Measurements from ENCODE around the gene SLIRP.

SLIRP gene

GRCh38 chr14:77707355-77707723 lies 564 bp upstream of the SLIRP start:
- Histone ChIP-seq H3K27me3 (ENCODE audit: low read depth, low read length) (no peaks in the 10 kb centered on the region), H3K4me3 (ENCODE audit: low read depth in 1 of 2, low read length in 2 of 2) (peak overlapping the region; percentile 81 to 100), H3K4me1 (ENCODE audit: control insufficient read depth in 1 of 2, insufficient read depth in 2 of 2, low read length in 2 of 2) (peaks cover 17 to 34% of the 10 kb centered on the region in 2 donors), H3K9me3 (ENCODE audit: control insufficient read depth in 1 of 2, low read length in 2 of 2) (no peaks in the 10 kb centered on the region), H3K27ac (ENCODE audit: low read length) (peak overlapping the region; percentile 79), H3K36me3 (ENCODE audit: control insufficient read depth in 1 of 2, insufficient read depth in 2 of 2, low read length in 2 of 2) (peaks cover 16 to 38% of the 10 kb centered on the region in 2 donors)

- Histone ChIP-seq H3K4me1 (ENCODE audit: control insufficient read depth in 1 of 2, insufficient read depth in 2 of 2, low read length in 2 of 2) (peaks cover 17 to 34% of the 10 kb centered on the region in 2 donors), H3K4me3 (ENCODE audit: low read depth in 1 of 2, low read length in 2 of 2) (peak overlapping the region; percentile 81 to 100), H3K27ac (ENCODE audit: low read length) (peak overlapping the region; percentile 57), H3K27me3 (ENCODE audit: low read depth, low read length) (no peaks in the 10 kb centered on the region), H3K9me3 (ENCODE audit: control insufficient read depth in 1 of 2, low read length in 2 of 2) (no peaks in the 10 kb centered on the region), H3K36me3 (ENCODE audit: control insufficient read depth in 1 of 2, insufficient read depth in 2 of 2, low read length in 2 of 2) (peaks cover 19 to 31% of the 10 kb centered on the region in 2 donors)
These were observed 846 bp downstream of the SLIRP start for GRCh38 chr14:77708749-77709148.

- Histone ChIP-seq H3K36me3 (ENCODE audit: control insufficient read depth in 1 of 2, insufficient read depth in 2 of 2, low read length in 2 of 2) (peaks cover 13 to 26% of the 10 kb centered on the region in 2 donors), H3K27ac (ENCODE audit: low read length) (no peak overlapping the region), H3K9me3 (ENCODE audit: control insufficient read depth in 1 of 2, low read length in 2 of 2) (no peaks in the 10 kb centered on the region), H3K27me3 (ENCODE audit: low read depth, low read length) (no peaks in the 10 kb centered on the region), H3K4me1 (ENCODE audit: control insufficient read depth in 1 of 2, insufficient read depth in 2 of 2, low read length in 2 of 2) (peaks cover 17 to 34% of the 10 kb centered on the region in 2 donors), H3K4me3 (ENCODE audit: low read depth in 1 of 2, low read length in 2 of 2) (peak overlapping the region; percentile 81 to 100)
These were observed 1.5 kb downstream of the SLIRP start for GRCh38 chr14:77709412-77709811.

- Histone ChIP-seq H3K27ac (ENCODE audit: low read length) (no peak overlapping the region), H3K36me3 (ENCODE audit: control insufficient read depth in 1 of 2, insufficient read depth in 2 of 2, low read length in 2 of 2) (peaks cover 16 to 32% of the 10 kb centered on the region in 2 donors), H3K9me3 (ENCODE audit: control insufficient read depth in 1 of 2, low read length in 2 of 2) (no peaks in the 10 kb centered on the region), H3K4me1 (ENCODE audit: control insufficient read depth in 1 of 2, insufficient read depth in 2 of 2, low read length in 2 of 2) (peaks cover 17 to 34% of the 10 kb centered on the region in 2 donors), H3K4me3 (ENCODE audit: low read depth in 1 of 2, low read length in 2 of 2) (no peak overlapping the region), H3K27me3 (ENCODE audit: low read depth, low read length) (no peaks in the 10 kb centered on the region)
These were observed 2.5 kb downstream of the SLIRP start for GRCh38 chr14:77710364-77710763.

- peaks cover 0 to 2% of the 10 kb centered on the region in 2 donors for H3K4me1 ChIP-seq (ENCODE audit: control insufficient read depth in 1 of 2, insufficient read depth in 2 of 2, low read length in 2 of 2)
- no peak overlapping the region for H3K4me3 ChIP-seq (ENCODE audit: low read depth in 1 of 2, low read length in 2 of 2)
- H3K27ac ChIP-seq (ENCODE audit: low read length) = no peak overlapping the region
- peaks cover 35 to 73% of the 10 kb centered on the region in 2 donors for H3K36me3 ChIP-seq (ENCODE audit: control insufficient read depth in 1 of 2, insufficient read depth in 2 of 2, low read length in 2 of 2)
- H3K27me3 ChIP-seq (ENCODE audit: low read depth, low read length) = no peaks in the 10 kb centered on the region
- no peaks in the 10 kb centered on the region for H3K9me3 ChIP-seq (ENCODE audit: control insufficient read depth in 1 of 2, low read length in 2 of 2)
These were observed 7.0 kb downstream of the SLIRP start for GRCh38 chr14:77714926-77715325.

- Histone ChIP-seq H3K36me3 (ENCODE audit: control insufficient read depth in 1 of 2, insufficient read depth in 2 of 2, low read length in 2 of 2) (peaks cover 48 to 81% of the 10 kb centered on the region in 2 donors), H3K4me1 (ENCODE audit: control insufficient read depth in 1 of 2, insufficient read depth in 2 of 2, low read length in 2 of 2) (no peaks in the 10 kb centered on the region)
These were observed 9.9 kb downstream of the SLIRP start for GRCh38 chr14:77717608-77718305.

GRCh38 chr14:77721437-77721836 lies 13.5 kb downstream of the SLIRP start:
- no peaks in the 10 kb centered on the region for H3K4me1 ChIP-seq (ENCODE audit: control insufficient read depth in 1 of 2, insufficient read depth in 2 of 2, low read length in 2 of 2)
- no peaks in the 10 kb centered on the region for H3K27me3 ChIP-seq (ENCODE audit: low read depth, low read length)
- H3K9me3 ChIP-seq (ENCODE audit: control insufficient read depth in 1 of 2, low read length in 2 of 2) = no peaks in the 10 kb centered on the region
- H3K4me3 ChIP-seq (ENCODE audit: low read depth in 1 of 2, low read length in 2 of 2) = no peak overlapping the region
- H3K27ac ChIP-seq (ENCODE audit: low read length) = no peak overlapping the region
- peaks cover 53 to 90% of the 10 kb centered on the region in 2 donors for H3K36me3 ChIP-seq (ENCODE audit: control insufficient read depth in 1 of 2, insufficient read depth in 2 of 2, low read length in 2 of 2)

More at GRCh38 chr14:77717608-77718305, 9.9 kb downstream of the SLIRP start:
- Histone ChIP-seq H3K9me3 (ENCODE audit: control insufficient read depth in 1 of 2, low read length in 2 of 2) (no peaks in the 10 kb centered on the region), H3K27me3 (ENCODE audit: low read depth, low read length) (no peaks in the 10 kb centered on the region), H3K4me3 (ENCODE audit: low read depth in 1 of 2, low read length in 2 of 2) (no peak overlapping the region), H3K27ac (ENCODE audit: low read length) (no peak overlapping the region)

- H3K4me3 ChIP-seq (ENCODE audit: low read depth in 1 of 2, low read length in 2 of 2) = no peak overlapping the region
- peaks cover 52 to 90% of the 10 kb centered on the region in 2 donors for H3K36me3 ChIP-seq (ENCODE audit: control insufficient read depth in 1 of 2, insufficient read depth in 2 of 2, low read length in 2 of 2)
- no peaks in the 10 kb centered on the region for H3K4me1 ChIP-seq (ENCODE audit: control insufficient read depth in 1 of 2, insufficient read depth in 2 of 2, low read length in 2 of 2)
- no peaks in the 10 kb centered on the region for H3K9me3 ChIP-seq (ENCODE audit: control insufficient read depth in 1 of 2, low read length in 2 of 2)
- no peaks in the 10 kb centered on the region for H3K27me3 ChIP-seq (ENCODE audit: low read depth, low read length)
- H3K27ac ChIP-seq (ENCODE audit: low read length) = no peak overlapping the region
These were observed 14.4 kb downstream of the SLIRP start for GRCh38 chr14:77722301-77722700.

GRCh38 chr14:77730976-77731497 lies 23.1 kb downstream of the SLIRP start:
- Histone ChIP-seq H3K9me3 (ENCODE audit: control insufficient read depth in 1 of 2, low read length in 2 of 2) (no peaks in the 10 kb centered on the region), H3K4me3 (ENCODE audit: low read depth in 1 of 2, low read length in 2 of 2) (no peak overlapping the region), H3K36me3 (ENCODE audit: control insufficient read depth in 1 of 2, insufficient read depth in 2 of 2, low read length in 2 of 2) (peaks cover 63 to 96% of the 10 kb centered on the region in 2 donors), H3K27me3 (ENCODE audit: low read depth, low read length) (no peaks in the 10 kb centered on the region), H3K27ac (ENCODE audit: low read length) (no peak overlapping the region), H3K4me1 (ENCODE audit: control insufficient read depth in 1 of 2, insufficient read depth in 2 of 2, low read length in 2 of 2) (no peaks in the 10 kb centered on the region)

- Histone ChIP-seq H3K4me1 (ENCODE audit: control insufficient read depth in 1 of 2, insufficient read depth in 2 of 2, low read length in 2 of 2) (no peaks in the 10 kb centered on the region), H3K36me3 (ENCODE audit: control insufficient read depth in 1 of 2, insufficient read depth in 2 of 2, low read length in 2 of 2) (peaks cover 32 to 46% of the 10 kb centered on the region in 2 donors), H3K27ac (ENCODE audit: low read length) (no peak overlapping the region)
These were observed 30.8 kb downstream of the SLIRP start for GRCh38 chr14:77738559-77739250.

GRCh38 chr14:77741438-77741837 lies 33.5 kb downstream of the SLIRP start:
- Histone ChIP-seq H3K4me1 (ENCODE audit: control insufficient read depth in 1 of 2, insufficient read depth in 2 of 2, low read length in 2 of 2) (no peaks in the 10 kb centered on the region), H3K4me3 (ENCODE audit: low read depth in 1 of 2, low read length in 2 of 2) (no peak overlapping the region), H3K36me3 (ENCODE audit: control insufficient read depth in 1 of 2, insufficient read depth in 2 of 2, low read length in 2 of 2) (peaks cover 20 to 38% of the 10 kb centered on the region in 2 donors), H3K9me3 (ENCODE audit: control insufficient read depth in 1 of 2, low read length in 2 of 2) (no peaks in the 10 kb centered on the region), H3K27me3 (ENCODE audit: low read depth, low read length) (no peaks in the 10 kb centered on the region), H3K27ac (ENCODE audit: low read length) (no peak overlapping the region)

More at GRCh38 chr14:77738559-77739250, 30.8 kb downstream of the SLIRP start:
- Histone ChIP-seq H3K4me3 (ENCODE audit: low read depth in 1 of 2, low read length in 2 of 2) (no peak overlapping the region), H3K9me3 (ENCODE audit: control insufficient read depth in 1 of 2, low read length in 2 of 2) (no peaks in the 10 kb centered on the region), H3K27me3 (ENCODE audit: low read depth, low read length) (no peaks in the 10 kb centered on the region)
